Gastroesophageal sphincter (tissue), 3 donors: Measurements from ENCODE around the gene ENTPD1.

ENCODE experiments used
- CTCF ChIP-seq, 4 experiments: fragments of 200-600 bp in 2 of 4; fragments of 450-650 bp in 2 of 4; sonication (generic) in 1 of 4; IDR thresholded peaks; one replicate each; pipeline ENCODE4 v1.5.1; 2017 to 2019; ENCODE audit warnings: antibody characterized with exemption in 4 of 4, mild to moderate bottlenecking in 2 of 4, moderate library complexity in 2 of 4
- POLR2AphosphoS5 ChIP-seq: sonication (generic); formaldehyde crosslinking; IDR thresholded peaks from one replicate; pipeline ENCODE4 v1.6.1; 2017; ENCODE audit warnings: antibody characterized with exemption

- TF ChIP-seq CTCF (IDR thresholded peaks at IDR 0.05) (no peak), POLR2AphosphoS5 (no peak)
Observed at GRCh38 chr10:95840121-95840520, 84.2 kb downstream of the ENTPD1 start.
